ENCODE results near the gene ECEL1.

GRCh38 chr2:232520489-232520888 lies 32.9 kb upstream of the ECEL1 start:
- no peak for TF ChIP-seq TAF1 (IDR thresholded peaks at IDR 0.05; ENCODE audit: low read depth, low read length)
- no peak for TF ChIP-seq POLR2A (IDR thresholded peaks at IDR 0.05; ENCODE audit: low read depth, low read length)

Data from GM12891 (cell line).